Parathyroid adenoma (tissue), 2 donors: Measurements from ENCODE around the gene TCF15.

Experiments
- H2AFZ ChIP-seq: fragments of 300-600 bp; sonication (generic); one replicate; pipeline ENCODE4 v1.7.0; 2017; ENCODE audit warnings: antibody characterized with exemption, mild to moderate bottlenecking
- H3K27ac ChIP-seq: fragments of 300-600 bp; sonication (generic); one replicate; pipeline ENCODE4 v1.7.0; 2017
- H3K27me3 ChIP-seq: fragments of 300-600 bp; sonication (generic); one replicate; pipeline ENCODE4 v1.7.0; 2017; ENCODE audit warnings: low read length; ENCODE audit not compliant: control insufficient read depth, insufficient read depth
- H3K36me3 ChIP-seq: fragments of 300-600 bp; sonication (generic); one replicate; pipeline ENCODE4 v1.7.0; 2017; ENCODE audit warnings: low read length; ENCODE audit not compliant: control insufficient read depth, insufficient read depth
- H3K4me1 ChIP-seq: fragments of 300-600 bp; sonication (generic); one replicate; pipeline ENCODE4 v1.7.0; 2017; ENCODE audit warnings: control low read depth
- H3K4me2 ChIP-seq: fragments of 300-600 bp; sonication (generic); one replicate; pipeline ENCODE4 v1.7.0; 2017; ENCODE audit warnings: low read length
- H3K4me3 ChIP-seq: fragments of 300-600 bp; sonication (generic); one replicate; pipeline ENCODE4 v1.7.0; 2017; ENCODE audit warnings: low read depth, low read length
- H3K79me2 ChIP-seq: fragments of 300-600 bp; sonication (generic); one replicate; pipeline ENCODE4 v1.7.0; 2017; ENCODE audit warnings: control low read depth
- H3K9ac ChIP-seq: fragments of 300-600 bp; sonication (generic); one replicate; pipeline ENCODE4 v1.7.0; 2017; ENCODE audit warnings: mild to moderate bottlenecking
- H3K9me3 ChIP-seq: fragments of 300-600 bp; sonication (generic); one replicate; pipeline ENCODE4 v1.7.0; 2017; ENCODE audit warnings: low read length; ENCODE audit not compliant: control insufficient read depth
- TF ChIP-seq, protein P1 (sequence below): fragments of 300-600 bp; sonication (generic); IDR thresholded peaks from one replicate; pipeline ENCODE4 v1.7.0; 2017; ENCODE audit warnings: antibody characterized with exemption, mild to moderate bottlenecking
- donor health status: primary hyperparathyroidism.

Gene TCF15

DNA sequence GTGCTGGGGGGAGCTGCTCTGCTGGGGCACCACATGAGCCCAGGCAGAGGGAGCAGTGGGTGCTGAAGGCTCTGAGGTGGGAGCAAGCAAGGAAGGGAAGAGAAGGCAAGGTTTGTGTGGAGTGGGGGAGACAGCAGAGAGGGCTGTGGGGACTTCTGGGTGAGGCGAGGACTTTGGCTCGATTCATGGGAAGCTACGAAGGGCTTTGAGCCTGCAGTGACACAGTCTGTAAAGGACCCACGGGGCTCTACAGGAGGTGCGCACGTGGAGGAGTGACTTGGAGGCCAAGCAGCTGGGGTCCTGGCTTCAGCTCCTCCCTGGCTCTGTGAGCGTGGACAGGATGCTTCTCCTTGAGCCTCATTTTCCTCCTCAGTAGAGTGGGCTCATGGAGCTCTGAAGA is 37.4 kb downstream of the TCF15 start:
- TF ChIP-seq, protein P1, sequence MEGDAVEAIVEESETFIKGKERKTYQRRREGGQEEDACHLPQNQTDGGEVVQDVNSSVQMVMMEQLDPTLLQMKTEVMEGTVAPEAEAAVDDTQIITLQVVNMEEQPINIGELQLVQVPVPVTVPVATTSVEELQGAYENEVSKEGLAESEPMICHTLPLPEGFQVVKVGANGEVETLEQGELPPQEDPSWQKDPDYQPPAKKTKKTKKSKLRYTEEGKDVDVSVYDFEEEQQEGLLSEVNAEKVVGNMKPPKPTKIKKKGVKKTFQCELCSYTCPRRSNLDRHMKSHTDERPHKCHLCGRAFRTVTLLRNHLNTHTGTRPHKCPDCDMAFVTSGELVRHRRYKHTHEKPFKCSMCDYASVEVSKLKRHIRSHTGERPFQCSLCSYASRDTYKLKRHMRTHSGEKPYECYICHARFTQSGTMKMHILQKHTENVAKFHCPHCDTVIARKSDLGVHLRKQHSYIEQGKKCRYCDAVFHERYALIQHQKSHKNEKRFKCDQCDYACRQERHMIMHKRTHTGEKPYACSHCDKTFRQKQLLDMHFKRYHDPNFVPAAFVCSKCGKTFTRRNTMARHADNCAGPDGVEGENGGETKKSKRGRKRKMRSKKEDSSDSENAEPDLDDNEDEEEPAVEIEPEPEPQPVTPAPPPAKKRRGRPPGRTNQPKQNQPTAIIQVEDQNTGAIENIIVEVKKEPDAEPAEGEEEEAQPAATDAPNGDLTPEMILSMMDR, result no peak
- Histone ChIP-seq H3K4me3 (no peak overlapping the region), H2AFZ (no peak overlapping the region), H3K27me3 (no peaks in the 10 kb centered on the region), H3K9ac (no peak overlapping the region), H3K4me1 (peaks cover 3% of the 10 kb centered on the region), H3K79me2 (no peaks in the 10 kb centered on the region), H3K4me2 (no peak overlapping the region), H3K27ac (no peak overlapping the region), H3K36me3 (no peaks in the 10 kb centered on the region), H3K9me3 (no peaks in the 10 kb centered on the region)

- Histone ChIP-seq H3K9ac (no peak overlapping the region), H3K4me1 (peaks cover 3% of the 10 kb centered on the region), H3K9me3 (no peaks in the 10 kb centered on the region), H3K4me2 (no peak overlapping the region), H2AFZ (peak overlapping the region; percentile 46), H3K36me3 (no peaks in the 10 kb centered on the region), H3K27ac (no peak overlapping the region), H3K27me3 (no peaks in the 10 kb centered on the region), H3K79me2 (no peaks in the 10 kb centered on the region), H3K4me3 (no peak overlapping the region)
- TF ChIP-seq, protein P1, result no peak
These were observed 38.2 kb downstream of the TCF15 start for GRCh38 chr20:571754-572441.

DNA sequence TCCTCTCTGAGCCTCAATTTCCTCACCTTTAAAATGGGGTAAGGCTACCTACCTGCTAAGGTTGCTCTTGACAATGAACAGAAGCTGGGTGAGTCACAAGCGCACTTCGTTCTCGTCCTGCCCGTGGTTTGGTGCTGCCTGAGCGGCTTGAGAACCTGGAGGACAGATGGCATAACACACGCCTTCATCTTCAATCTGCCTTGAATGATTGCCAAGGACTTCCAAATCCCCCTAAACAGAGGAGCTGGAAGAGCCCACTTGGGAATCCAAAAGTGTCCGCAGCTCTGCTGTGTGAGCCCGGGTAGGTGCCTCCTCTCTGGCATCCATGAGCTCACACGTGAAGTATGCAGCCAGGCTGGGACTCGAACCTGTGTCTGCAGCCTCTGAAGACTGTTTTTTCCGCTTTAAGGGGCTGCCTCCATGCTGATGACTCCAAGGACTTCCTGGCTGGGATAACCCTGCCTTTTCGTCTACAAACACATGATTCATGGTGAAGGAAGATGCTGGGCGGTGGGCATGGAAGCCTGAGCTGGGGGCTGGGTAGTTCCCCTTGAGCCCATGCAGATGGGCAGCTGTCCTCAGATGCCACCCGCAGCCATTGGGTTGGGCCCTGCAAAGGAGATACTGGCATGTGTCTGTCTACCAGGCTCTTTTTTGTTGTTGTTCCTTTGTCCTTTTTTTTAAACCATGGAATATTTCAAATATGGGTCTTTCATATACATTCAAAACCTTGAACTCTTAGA is 41.3 kb downstream of the TCF15 start:
- TF ChIP-seq, protein P1, result no peak
- no peaks in the 10 kb centered on the region for H3K36me3 ChIP-seq
- H3K27me3 ChIP-seq, result no peaks in the 10 kb centered on the region
- no peak overlapping the region for H3K27ac ChIP-seq
- no peak overlapping the region for H3K4me2 ChIP-seq
- no peaks in the 10 kb centered on the region for H3K79me2 ChIP-seq
- peak overlapping the region; percentile 10 for H2AFZ ChIP-seq
- no peak overlapping the region for H3K9ac ChIP-seq
- peaks cover 3% of the 10 kb centered on the region for H3K4me1 ChIP-seq
- no peak overlapping the region for H3K4me3 ChIP-seq
- H3K9me3 ChIP-seq, result no peaks in the 10 kb centered on the region

- no peak overlapping the region for H3K27ac ChIP-seq
These were observed 41.9 kb downstream of the TCF15 start for GRCh38 chr20:568097-568652.

More at GRCh38 chr20:568097-568652, 41.9 kb downstream of the TCF15 start:
- Histone ChIP-seq H3K9ac (no peak overlapping the region), H3K79me2 (no peaks in the 10 kb centered on the region), H3K27me3 (no peaks in the 10 kb centered on the region), H2AFZ (peak overlapping the region; percentile 10), H3K36me3 (no peaks in the 10 kb centered on the region), H3K4me2 (no peak overlapping the region), H3K4me3 (no peak overlapping the region), H3K4me1 (peaks cover 3% of the 10 kb centered on the region), H3K9me3 (no peaks in the 10 kb centered on the region)
- TF ChIP-seq, protein P1, result no peak
